GM12875 (cell line): ENCODE data around the gene PDXP.
A peak's percentile ranks its signal among the peaks of the same experiment; 100 is the strongest.

Experiments
- H3K4me3 ChIP-seq: one replicate; pipeline ENCODE4 v1.5.1; 2011; ENCODE audit warnings: low read depth, low read length, control low read depth
- TF ChIP-seq, protein P1 (sequence below): IDR thresholded peaks from 2 replicates; pipeline ENCODE4 v1.5.1; 2011; ENCODE audit warnings: low read depth, mild to moderate bottlenecking, control low read depth, inconsistent platforms, low read length, moderate library complexity, borderline replicate concordance; ENCODE audit not compliant: insufficient read depth

The PDXP gene

DNA sequence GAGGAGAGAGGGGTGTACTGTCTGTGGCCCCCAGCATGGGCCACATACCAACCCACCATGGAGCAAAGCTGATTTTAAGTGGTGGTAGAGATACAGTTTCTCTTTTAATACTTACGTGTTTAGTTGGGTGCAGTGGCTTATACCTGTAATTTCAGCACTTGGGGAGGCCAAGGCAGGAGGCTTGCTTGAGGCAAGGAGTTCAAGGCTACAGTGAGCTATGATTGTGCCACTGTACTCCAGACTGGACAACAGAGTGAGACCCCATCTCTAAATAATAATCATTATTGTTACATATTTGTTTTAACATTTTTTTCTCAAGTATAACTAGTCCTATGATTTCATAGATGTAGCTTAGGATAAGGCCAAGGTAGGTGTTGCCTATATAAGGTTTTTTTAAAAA is 41.1 kb upstream of the PDXP start:
- TF ChIP-seq, protein P1, sequence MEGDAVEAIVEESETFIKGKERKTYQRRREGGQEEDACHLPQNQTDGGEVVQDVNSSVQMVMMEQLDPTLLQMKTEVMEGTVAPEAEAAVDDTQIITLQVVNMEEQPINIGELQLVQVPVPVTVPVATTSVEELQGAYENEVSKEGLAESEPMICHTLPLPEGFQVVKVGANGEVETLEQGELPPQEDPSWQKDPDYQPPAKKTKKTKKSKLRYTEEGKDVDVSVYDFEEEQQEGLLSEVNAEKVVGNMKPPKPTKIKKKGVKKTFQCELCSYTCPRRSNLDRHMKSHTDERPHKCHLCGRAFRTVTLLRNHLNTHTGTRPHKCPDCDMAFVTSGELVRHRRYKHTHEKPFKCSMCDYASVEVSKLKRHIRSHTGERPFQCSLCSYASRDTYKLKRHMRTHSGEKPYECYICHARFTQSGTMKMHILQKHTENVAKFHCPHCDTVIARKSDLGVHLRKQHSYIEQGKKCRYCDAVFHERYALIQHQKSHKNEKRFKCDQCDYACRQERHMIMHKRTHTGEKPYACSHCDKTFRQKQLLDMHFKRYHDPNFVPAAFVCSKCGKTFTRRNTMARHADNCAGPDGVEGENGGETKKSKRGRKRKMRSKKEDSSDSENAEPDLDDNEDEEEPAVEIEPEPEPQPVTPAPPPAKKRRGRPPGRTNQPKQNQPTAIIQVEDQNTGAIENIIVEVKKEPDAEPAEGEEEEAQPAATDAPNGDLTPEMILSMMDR, result no peak
- no peak overlapping the region for H3K4me3 ChIP-seq

DNA sequence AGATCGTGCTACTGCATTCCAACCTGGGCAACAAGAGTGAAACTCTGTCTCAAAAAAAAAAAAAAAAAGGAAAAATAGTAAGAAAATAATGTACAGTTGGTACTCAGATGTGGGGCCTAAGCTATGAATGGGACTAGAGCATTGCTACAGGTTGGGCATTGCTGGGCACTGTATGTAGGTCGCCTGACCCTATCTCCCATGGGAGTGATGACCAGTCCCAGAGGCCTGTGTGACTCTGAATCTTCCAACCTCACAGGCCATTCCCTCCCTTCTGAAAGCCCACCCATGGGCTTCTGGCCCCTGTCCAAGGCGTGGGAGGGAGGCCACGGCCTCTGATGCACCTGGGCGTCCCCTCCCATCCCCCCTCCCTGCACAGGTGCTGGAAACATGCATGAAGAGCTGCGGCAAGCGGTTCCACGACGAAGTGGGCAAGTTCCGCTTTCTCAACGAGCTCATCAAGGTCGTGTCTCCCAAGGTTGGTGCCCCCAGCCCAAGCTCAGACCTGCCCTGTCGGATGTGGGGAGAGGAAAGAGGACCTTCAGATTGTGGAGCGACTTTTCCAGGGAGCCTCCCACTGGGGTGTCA is 40.4 kb upstream of the PDXP start:
- TF ChIP-seq, protein P1, result no peak
- no peak overlapping the region for H3K4me3 ChIP-seq

DNA sequence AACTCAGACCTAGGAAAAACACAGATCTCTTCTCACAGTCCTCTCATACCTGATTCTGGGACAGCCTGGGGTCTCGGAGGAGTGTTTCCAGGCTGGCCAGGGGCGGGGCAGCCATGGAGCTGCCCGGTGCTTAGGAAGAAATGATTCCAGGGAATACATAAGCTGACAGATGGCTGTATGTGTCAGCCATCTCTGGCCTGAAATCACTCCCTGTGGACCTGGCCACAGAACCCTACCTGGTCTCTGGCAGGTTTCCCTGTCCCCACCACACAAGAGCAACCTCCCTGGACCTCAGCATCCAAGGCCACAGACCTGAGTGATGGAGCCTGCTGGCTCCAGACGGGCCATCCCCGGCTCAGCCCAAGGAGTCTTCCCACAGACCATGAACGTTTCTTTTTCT is 39.8 kb upstream of the PDXP start:
- H3K4me3 ChIP-seq, result no peak overlapping the region
- TF ChIP-seq, protein P1, result no peak

DNA sequence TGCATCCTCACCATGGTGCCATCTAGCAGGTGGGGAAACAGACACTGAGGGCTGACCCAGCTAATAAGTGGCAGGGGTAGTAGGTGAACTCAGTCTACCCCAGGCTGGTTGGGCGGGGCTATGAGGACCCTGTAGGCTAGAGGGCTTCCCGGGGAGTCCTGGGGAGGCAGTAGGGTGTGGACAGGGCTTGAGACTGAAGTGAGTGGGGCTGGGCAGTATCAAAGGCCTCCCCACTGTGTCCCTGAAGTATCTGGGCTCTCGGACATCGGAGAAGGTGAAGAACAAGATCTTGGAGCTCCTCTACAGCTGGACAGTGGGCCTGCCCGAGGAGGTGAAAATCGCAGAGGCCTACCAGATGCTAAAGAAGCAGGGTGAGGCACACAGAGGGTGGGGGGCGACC is 38.5 kb upstream of the PDXP start:
- TF ChIP-seq, protein P1, result no peak
- no peak overlapping the region for H3K4me3 ChIP-seq

DNA sequence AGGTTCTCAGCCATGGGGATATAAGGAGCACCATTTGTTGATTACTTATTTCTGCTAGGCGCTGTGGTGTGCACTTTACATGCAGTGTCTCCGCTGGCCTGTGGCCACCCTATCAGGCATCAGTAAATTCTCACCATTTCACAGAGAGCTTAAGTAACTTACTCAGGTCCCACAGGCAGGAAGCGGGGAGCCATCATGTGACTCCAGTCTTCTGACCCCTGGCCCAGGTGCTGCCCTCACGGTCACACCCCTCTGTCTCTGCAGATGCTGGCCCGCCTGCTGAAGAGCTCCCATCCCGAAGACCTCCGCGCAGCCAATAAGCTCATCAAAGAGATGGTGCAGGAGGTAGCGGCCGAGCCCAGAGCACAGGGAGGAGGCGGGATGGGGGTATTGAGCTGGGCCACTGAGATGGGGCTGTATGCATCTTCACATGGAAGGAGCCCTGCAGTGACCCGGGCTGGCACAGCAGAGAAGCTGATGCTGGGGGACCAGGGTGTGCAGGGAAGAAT is 37.1 kb upstream of the PDXP start:
- H3K4me3 ChIP-seq, result no peak overlapping the region
- TF ChIP-seq, protein P1, result no peak

DNA sequence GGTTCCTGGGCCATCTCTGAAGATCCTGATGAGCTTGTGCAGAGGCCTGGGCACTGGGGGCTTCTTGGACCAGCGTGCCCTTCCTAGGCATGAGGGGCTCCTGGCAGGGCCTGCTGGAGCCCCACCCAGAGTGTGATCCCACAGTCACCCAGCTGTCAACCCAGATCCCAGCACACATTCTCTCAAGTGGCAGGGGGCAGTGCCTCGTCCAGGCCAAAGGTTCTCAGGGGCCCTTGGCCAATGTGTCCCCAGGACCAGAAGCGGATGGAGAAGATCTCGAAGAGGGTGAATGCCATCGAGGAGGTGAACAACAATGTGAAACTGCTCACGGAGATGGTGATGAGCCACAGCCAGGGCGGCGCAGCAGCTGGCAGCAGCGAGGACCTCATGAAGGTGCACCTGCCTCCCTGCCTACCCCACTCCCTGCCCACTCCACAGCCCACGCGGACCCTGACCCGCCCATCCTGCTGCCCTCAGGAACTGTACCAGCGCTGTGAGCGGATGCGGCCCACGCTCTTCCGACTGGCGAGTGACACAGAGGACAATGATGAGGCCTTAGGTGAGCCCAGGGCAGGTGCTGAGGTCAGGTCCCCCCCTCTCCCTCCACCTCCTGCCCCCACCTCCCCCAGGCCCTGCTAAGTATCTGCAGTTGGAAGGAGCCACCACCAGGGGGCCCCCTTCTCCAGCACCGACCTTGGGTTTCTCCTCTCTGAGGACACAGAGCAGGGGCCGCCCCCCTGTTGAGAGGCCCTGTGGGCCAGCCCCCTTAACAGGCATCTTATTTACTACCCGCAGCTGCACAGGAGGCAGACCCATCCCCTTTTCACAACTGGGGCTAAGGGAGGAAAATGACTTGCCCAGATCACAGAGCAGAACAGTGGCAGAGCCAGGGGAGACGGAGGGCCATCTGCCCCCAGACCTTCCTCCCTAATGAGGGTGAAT is 35.2 kb upstream of the PDXP start:
- H3K4me3 ChIP-seq, result no peak overlapping the region
- TF ChIP-seq, protein P1, result peak; percentile 75
